Coronary artery (tissue), 2 donors: ENCODE measurements around the gene ZNF521.

Experiments used
- DNase-seq: peaks from one replicate; pipeline ENCODE4 v3.0.0-alpha.2; 2017; ENCODE audit warnings: low spot score
- H3K27ac ChIP-seq, 2 donors: fragments of 200-600 bp; sonication (generic); one replicate each; pipeline ENCODE4 v1.5.1; 2016 to 2019
- H3K4me3 ChIP-seq: fragments of 200-600 bp; sonication (generic); 2 replicates; pipeline ENCODE4 v1.5.1; 2016; ENCODE audit warnings: mild to moderate bottlenecking, moderate library complexity
- CTCF ChIP-seq: fragments of 200-600 bp; sonication (generic); IDR thresholded peaks from one replicate; pipeline ENCODE4 v1.5.1; 2019; ENCODE audit warnings: antibody characterized with exemption

ZNF521 gene

GRCh38 chr18:25097569-25098056, 254.4 kb downstream of the ZNF521 start:
- DNase-seq = no peak
- TF ChIP-seq CTCF = no peak
- no peak overlapping the region for H3K4me3 ChIP-seq
- no peak overlapping the region for H3K27ac ChIP-seq

GRCh38 chr18:25097057-25097456, 254.9 kb downstream of the ZNF521 start:
- DNase-seq = no peak
- no peak overlapping the region for H3K27ac ChIP-seq
- no peak for TF ChIP-seq CTCF
- H3K4me3 ChIP-seq = no peak overlapping the region

- DNase-seq = no peak
- no peak overlapping the region for H3K4me3 ChIP-seq
- no peak overlapping the region for H3K27ac ChIP-seq
- no peak for TF ChIP-seq CTCF
These were observed 258.8 kb downstream of the ZNF521 start for GRCh38 chr18:25093141-25093540.

GRCh38 chr18:25089470-25089869, 262.5 kb downstream of the ZNF521 start:
- no peak for TF ChIP-seq CTCF
- no peak for DNase-seq
- Histone ChIP-seq H3K27ac (no peak overlapping the region), H3K4me3 (no peak overlapping the region)

GRCh38 chr18:25086876-25087275, 265.1 kb downstream of the ZNF521 start:
- no peak for TF ChIP-seq CTCF
- DNase-seq = no peak
- H3K4me3 ChIP-seq = no peak overlapping the region
- H3K27ac ChIP-seq = no peak overlapping the region

- no peak for DNase-seq
- no peak for TF ChIP-seq CTCF
- Histone ChIP-seq H3K27ac (no peak overlapping the region), H3K4me3 (no peak overlapping the region)
These were observed 271.0 kb downstream of the ZNF521 start for GRCh38 chr18:25081001-25081400.

- Histone ChIP-seq H3K4me3 (no peak overlapping the region), H3K27ac (no peak overlapping the region)
- no peak for TF ChIP-seq CTCF
- DNase-seq = no peak
These were observed 271.8 kb downstream of the ZNF521 start for GRCh38 chr18:25080211-25080610.
